ENCODE results near the gene PRRG1.

DNA sequence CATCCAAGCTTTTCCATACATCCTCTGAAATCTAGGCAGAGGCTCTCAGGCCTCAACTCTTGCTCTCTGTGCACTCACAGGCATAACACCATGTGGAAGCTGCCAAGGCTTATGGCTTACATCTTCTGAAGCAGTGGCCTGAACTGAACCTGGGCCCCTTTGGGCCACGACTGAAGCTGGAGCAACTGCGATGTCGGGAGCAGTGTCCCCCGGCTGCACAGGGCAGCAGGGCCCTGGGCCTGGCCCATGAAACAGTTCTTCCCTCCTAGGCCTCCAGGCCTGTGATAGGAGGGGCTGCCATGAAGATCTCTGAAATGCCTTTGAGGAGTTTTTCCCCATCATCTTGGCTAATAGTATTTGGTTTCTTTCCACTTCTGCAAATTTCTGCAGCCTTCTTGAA, 39.2 kb downstream of the PRRG1 start:
- TF ChIP-seq POLR2AphosphoS5 (IDR thresholded peaks at IDR 0.05; ENCODE audit: borderline replicate concordance, low read depth, low read length) (no peak), EZH2 (IDR thresholded peaks at IDR 0.05) (no peak)

All from SK-N-MC (cell line).